SK-N-SH treated with all-trans-retinoic acid at 6 μM for 48 hours (cell line): ENCODE measurements around the gene CD101.

Experiments
- OSR1 ChIP-seq: fragments of 250-450 bp; sonication (Bioruptor Pico); IDR thresholded peaks from 2 replicates; pipeline ENCODE4 v1.8.0; 2022; ENCODE audit warnings: moderate library complexity, mild to moderate bottlenecking, inconsistent platforms
- PATZ1 ChIP-seq: fragments of 250-450 bp; sonication (Bioruptor Pico); IDR thresholded peaks from 2 replicates; pipeline ENCODE4 v1.8.0; 2020; ENCODE audit warnings: mild to moderate bottlenecking, moderate library complexity, borderline replicate concordance

GRCh38 chr1:117022114-117022513 is 20.6 kb downstream of the CD101 start:
- TF ChIP-seq PATZ1 (CRISPR knock-in tag) (no peak), OSR1 (CRISPR knock-in tag) (no peak)
